Measurements from ENCODE around the gene PRPS1L1.

PRPS1L1 gene

GRCh38 chr7:18038382-18038781 lies 10.7 kb upstream of the PRPS1L1 start:
- no peak overlapping the region for H3K4me3 ChIP-seq (ENCODE audit: low read depth, low read length)
- DNase-seq (ENCODE audit: low read depth) = no peak
- no peak for TF ChIP-seq CTCF (IDR thresholded peaks at IDR 0.05; ENCODE audit: control insufficient read depth, extremely low read depth, insufficient read depth)

DNA sequence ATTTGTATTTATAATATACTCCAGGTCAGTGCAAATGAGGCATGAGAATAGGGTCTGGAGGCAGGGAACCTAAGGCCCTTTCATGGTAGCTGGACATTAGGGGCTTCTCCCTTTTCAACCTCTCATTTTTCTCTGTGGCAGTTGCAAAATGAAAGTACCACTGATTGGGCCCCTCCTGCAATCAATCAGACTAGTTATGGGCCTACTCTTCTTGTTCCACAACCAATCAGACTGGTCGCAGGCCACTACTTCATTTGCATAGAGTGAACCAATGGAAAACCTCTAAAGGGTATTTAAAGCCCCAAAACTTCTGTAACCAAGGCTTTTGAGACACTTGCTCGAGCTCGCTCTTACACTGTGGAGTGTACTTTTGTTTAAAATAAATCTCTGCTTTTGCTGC lies 10.0 kb upstream of the PRPS1L1 start:
- no peak overlapping the region for H3K4me3 ChIP-seq (ENCODE audit: low read depth, low read length)
- no peak for TF ChIP-seq CTCF (IDR thresholded peaks at IDR 0.05; ENCODE audit: control insufficient read depth, extremely low read depth, insufficient read depth)
- no peak for DNase-seq (ENCODE audit: low read depth)

DNA sequence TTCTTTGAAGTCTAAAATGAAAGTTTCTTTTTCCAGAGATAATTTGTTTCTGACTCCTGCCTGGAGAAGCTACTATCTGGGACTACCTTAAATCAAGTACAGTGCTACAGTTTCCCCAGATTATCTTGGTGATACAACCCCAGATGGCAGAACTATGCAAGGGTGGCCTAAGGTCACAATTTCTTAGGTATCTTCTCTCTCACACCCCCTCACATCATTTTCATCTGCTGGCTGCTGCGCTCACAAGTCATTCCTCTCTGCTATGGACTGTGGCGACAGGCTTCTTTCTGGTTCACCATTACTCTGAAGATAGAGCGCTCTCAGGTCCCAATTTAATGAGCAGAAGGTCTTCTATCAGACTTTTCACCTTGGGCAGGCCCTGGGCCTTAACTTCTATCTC lies 9.1 kb upstream of the PRPS1L1 start:
- DNase-seq (ENCODE audit: low read depth) = no peak
- H3K4me3 ChIP-seq (ENCODE audit: low read depth, low read length) = no peak overlapping the region
- no peak for TF ChIP-seq CTCF (IDR thresholded peaks at IDR 0.05; ENCODE audit: control insufficient read depth, extremely low read depth, insufficient read depth)

GRCh38 chr7:18030758-18031157 lies 3.1 kb upstream of the PRPS1L1 start:
- H3K4me3 ChIP-seq (ENCODE audit: low read depth, low read length) = no peak overlapping the region
- TF ChIP-seq CTCF (IDR thresholded peaks at IDR 0.05; ENCODE audit: control insufficient read depth, extremely low read depth, insufficient read depth) = no peak
- no peak for DNase-seq (ENCODE audit: low read depth)

DNA sequence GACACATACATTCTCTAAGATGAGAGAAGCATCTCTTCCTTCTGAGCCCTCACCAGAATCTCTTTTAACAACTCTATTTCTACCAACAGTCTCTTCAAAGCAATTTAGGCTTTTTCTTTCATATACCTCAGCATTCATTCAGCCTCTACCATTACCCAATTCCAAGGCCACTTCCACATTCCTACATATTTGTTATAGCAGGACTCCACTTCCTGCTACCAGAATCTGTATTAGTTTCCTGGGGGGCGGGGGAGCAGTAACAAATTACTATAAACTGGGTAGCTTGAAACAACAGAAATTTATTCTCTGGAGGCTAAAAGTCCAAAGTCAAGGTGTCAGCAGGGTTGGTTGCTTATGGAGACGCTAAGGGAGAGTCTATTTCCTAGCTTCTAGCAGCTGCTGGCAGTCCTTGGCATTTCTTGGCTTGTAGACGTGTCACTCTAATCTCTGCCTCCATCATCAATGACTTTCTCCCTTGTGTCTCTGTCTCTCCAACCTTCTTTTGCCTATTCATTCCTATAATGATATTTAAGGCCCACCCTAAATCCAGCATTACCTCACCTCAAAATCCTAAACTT lies 7.4 kb downstream of the PRPS1L1 start:
- DNase-seq (ENCODE audit: low read depth) = no peak
- H3K4me3 ChIP-seq (ENCODE audit: low read depth, low read length) = no peak overlapping the region
- TF ChIP-seq CTCF (IDR thresholded peaks at IDR 0.05; ENCODE audit: control insufficient read depth, extremely low read depth, insufficient read depth) = no peak

DNA sequence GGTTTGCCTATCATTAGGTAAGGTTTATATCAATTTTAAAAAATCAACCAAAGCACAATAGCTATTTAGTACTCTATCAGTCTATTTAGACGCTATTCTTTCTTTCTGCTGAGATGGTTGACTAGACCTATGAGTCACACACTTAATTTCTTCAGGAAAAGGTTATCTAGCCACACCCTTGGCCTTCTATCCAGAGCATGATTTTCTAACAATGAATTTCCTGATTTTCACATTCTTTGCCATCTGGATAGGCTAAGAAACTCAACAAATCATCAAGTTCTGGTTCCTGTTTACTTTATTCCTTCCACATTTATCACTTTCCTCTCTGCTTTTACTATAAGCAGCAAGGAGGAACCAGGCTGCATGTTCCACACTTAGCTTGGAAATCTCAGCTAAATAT lies 8.1 kb downstream of the PRPS1L1 start:
- no peak for DNase-seq (ENCODE audit: low read depth)
- TF ChIP-seq CTCF (IDR thresholded peaks at IDR 0.05; ENCODE audit: control insufficient read depth, extremely low read depth, insufficient read depth) = no peak
- no peak overlapping the region for H3K4me3 ChIP-seq (ENCODE audit: low read depth, low read length)
